DLD1 (cell line): Measurements from ENCODE around the gene GRIN3B.

ENCODE experiments used
- in situ Hi-C: cut with HindIII; loops from 2 replicates; pipeline ENCODE4 v1.10.0; 2017; ENCODE audit warnings: low sequenced_read_pairs

The GRIN3B gene

GRCh38 chr19:1040476-1041271, 40.5 kb downstream of the GRIN3B start:
- in situ Hi-C loops: no loop called here

- in situ Hi-C loops: no loop called here
Measured at GRCh38 chr19:1041272-1041834, 41.1 kb downstream of the GRIN3B start.

DNA sequence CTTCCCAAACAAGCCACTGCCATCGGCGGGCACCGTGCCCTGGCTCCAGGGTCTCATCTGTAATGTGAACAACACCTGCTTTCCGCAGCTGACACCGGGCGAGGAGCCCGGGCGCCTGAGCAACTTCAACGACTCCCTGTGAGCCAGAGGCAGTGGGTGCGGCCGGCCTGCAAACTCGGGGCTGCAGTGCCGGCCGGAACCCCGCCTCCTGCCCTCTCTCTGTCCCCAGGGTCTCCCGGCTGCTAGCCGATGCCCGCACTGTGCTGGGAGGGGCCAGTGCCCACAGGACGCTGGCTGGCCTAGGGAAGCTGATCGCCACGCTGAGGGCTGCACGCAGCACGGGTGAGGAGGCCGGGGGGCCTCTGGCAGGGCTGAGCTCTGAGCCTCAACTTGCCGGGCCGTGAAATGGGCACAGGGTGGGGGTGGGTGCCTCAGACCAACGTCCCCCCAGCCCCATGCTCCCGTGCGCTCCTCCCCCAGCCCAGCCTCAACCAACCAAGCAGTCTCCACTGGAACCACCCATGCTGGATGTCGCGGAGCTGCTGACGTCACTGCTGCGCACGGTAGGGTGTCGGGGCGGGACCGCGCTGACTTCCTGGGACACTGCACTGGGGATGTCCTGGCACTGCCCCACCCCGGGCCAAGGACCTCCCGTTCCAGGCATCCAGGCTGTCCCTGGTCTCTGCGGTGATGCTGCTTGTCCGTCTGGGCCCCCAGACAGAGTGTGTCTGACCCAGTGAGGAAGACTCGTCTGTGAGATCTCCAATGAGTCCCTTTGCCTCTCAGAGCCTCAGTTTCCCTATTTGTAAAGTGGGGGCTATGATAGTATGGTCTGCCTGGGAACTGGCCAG, 41.8 kb downstream of the GRIN3B start:
- in situ Hi-C loops: no loop called here

DNA sequence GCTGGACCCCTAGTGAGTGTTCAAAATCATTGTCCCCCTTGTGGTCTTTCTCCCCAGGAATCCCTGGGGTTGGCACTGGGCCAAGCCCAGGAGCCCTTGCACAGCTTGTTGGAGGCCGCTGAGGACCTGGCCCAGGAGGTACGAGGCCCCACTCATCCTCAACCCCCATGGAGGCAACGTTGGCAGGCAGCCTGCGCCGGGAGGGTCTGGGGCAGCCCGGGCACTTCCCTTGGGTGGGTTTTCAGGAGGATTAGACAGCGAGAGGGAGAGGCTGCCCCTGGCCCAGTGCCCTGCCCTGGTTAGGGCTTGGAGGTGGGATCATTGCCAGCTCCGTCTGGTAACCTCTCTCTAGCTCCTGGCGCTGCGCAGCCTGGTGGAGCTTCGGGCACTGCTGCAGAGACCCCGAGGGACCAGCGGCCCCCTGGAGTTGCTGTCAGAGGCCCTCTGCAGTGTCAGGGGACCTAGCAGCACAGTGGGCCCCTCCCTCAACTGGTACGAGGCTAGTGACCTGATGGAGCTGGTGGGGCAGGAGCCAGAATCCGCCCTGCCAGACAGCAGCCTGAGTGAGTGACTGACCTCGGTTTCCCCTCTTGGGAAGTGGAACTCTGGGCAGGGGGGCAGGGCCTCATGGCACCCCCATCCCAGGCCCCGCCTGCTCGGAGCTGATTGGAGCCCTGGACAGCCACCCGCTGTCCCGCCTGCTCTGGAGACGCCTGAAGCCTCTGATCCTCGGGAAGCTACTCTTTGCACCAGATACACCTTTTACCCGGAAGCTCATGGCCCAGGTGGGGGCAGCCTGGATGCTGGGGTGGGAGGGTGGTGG, 42.7 kb downstream of the GRIN3B start:
- in situ Hi-C loops: no loop called here

DNA sequence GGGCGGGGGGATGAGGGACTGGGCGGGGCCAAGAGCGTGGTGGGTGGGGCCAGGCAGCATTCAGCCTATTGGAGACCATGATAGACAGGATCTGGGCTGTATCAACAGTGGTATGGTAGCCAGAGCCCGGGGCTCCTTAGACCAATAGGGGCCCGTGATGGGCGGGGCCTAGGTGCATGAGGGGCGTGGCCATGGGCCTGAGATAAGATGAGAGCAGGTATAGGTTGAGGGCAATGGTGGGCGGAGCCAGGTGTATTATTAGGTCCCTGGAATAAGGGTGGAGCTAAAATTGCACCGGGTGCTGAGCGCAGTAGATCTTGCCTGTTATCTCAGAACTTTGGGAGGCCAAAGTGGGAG, 45.0 kb downstream of the GRIN3B start:
- in situ Hi-C loops: no loop called here

DNA sequence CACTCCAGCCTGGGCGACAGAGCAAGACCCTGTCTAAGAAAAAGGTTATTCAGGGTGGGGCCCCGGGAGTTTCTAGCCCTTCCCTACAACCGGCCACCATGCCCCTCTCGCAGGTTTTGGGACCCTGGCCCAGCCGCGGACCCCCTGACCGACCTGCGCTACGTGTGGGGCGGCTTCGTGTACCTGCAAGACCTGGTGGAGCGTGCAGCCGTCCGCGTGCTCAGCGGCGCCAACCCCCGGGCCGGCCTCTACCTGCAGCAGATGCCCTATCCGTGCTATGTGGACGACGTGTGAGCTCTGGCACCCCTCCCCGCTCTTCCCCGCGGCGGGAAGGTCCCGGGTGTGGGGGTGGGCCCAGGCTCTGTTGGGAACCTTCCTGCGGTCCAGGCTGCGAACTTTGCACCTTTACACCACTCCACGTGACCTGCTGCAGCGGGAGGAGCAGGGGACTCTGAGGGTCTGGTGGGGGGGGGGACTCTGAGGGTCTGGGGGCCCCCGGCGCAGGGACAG, 46.0 kb downstream of the GRIN3B start:
- in situ Hi-C loops: no loop called here

DNA sequence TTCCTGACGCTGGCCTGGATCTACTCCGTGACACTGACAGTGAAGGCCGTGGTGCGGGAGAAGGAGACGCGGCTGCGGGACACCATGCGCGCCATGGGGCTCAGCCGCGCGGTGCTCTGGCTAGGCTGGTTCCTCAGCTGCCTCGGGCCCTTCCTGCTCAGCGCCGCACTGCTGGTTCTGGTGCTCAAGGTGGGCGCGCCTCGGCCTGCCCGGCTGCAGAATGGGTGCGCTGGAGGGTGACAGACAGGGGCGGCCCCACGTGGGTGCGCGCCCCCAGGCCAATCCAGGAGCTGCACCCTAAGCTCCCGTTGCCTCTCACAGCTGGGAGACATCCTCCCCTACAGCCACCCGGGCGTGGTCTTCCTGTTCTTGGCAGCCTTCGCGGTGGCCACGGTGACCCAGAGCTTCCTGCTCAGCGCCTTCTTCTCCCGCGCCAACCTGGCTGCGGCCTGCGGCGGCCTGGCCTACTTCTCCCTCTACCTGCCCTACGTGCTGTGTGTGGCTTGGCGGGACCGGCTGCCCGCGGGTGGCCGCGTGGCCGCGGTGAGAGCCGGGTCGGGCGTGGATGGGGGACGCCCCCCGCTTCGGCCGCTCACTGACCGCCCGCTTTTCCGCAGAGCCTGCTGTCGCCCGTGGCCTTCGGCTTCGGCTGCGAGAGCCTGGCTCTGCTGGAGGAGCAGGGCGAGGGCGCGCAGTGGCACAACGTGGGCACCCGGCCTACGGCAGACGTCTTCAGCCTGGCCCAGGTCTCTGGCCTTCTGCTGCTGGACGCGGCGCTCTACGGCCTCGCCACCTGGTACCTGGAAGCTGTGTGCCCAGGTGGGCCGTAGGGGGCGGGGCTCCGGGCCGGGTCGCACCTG, 46.8 kb downstream of the GRIN3B start:
- in situ Hi-C loops: no loop called here

DNA sequence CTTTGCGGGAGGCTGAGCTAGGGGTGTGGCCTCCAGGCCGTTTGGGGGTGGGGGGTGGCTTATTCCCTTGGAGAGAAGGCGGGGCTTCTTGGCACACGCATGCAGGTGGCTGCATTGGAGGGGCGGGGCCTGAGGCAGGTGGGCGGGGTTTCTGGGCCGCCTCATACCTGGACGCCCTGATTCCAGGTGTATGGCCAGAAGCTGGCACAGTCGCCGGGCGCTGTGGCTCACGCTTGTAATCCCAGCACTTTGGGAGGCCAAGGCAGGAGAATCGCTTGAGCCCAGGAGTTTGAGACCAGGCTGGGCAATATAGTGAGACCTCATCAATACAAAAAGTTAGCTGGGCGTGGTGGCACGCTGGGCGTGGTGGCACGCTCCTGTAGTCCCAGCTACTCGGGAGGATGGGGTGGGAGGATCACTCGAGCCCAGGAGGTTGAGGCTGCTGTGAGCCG, 47.5 kb downstream of the GRIN3B start:
- in situ Hi-C loops: no loop called here

DNA sequence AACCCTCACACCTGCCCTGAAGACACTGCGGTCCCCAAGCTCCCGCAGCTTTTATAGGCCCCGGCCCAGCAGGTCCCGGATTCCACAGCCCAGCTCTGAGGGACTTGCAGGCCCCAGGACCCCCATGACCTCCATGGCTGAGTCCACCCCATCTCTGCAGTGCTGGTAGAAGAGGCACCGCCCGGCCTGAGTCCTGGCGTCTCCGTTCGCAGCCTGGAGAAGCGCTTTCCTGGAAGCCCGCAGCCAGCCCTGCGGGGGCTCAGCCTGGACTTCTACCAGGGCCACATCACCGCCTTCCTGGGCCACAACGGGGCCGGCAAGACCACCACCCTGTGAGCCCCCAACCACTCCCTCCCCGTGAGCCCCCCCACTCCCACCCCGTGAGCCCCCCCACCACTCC, 48.9 kb downstream of the GRIN3B start:
- in situ Hi-C loops: no loop called here

DNA sequence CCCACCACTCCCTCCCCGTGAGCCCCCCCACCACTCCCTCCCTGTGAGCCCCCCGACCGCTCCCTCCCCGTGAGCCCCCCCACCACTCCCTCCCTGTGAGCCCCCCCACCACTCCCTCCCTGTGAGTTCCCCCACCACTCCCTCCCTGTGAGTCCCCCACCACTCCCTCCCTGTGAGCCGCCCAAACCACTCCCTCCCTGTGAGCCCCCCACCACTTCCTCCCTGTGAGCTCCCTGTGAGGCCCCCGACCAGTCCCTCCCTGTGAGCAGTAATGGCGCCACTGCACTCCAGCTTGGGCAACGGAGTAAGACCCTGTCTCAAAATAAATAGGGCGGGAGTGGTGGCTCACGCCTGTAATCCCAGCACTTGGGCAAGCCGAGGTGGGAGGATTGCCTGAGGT, 49.6 kb downstream of the GRIN3B start:
- in situ Hi-C loops: no loop called here

GRCh38 chr19:1050989-1051788, 51.0 kb downstream of the GRIN3B start:
- in situ Hi-C loops: no loop called here

GRCh38 chr19:1051791-1052190, 51.6 kb downstream of the GRIN3B start:
- in situ Hi-C loops: no loop called here

- in situ Hi-C loops: no loop called here
Measured at GRCh38 chr19:1052349-1052975, 52.2 kb downstream of the GRIN3B start.

DNA sequence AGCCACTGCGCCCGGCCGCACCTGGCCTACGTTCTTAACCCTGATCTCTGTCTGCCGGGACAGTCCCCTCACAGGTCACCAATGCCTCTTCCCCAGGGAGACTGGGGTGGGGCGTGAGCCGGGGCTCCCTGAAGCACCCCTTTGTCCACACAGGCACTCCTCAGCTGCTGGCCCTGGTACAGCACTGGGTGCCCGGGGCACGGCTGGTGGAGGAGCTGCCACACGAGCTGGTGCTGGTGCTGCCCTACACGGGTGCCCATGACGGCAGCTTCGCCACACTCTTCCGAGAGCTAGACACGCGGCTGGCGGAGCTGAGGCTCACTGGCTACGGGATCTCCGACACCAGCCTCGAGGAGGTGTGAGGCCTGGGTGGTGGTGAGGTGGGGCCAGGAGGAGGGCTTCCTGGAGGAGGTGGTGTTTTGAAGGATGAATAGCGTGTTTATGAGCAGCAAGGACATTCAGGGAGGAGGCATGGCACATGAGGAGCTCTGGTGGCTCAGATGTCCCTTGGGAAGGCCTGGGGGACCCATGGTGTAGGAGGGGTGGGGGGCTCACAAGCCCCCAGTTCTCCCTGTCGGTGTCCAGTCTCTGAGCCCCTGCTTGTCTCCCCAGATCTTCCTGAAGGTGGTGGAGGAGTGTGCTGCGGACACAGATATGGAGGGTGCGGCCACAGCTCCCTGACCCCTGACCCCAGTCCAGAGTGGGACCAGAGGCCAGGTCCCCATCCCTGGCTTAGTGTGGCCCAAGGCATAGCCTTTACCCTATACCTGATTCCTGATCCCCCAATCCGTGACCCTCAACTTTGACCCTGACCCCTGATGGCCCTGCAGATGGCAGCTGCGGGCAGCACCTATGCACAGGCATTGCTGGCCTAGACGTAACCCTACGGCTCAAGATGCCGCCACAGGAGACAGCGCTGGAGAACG, 53.2 kb downstream of the GRIN3B start:
- in situ Hi-C loops: no loop called here

DNA sequence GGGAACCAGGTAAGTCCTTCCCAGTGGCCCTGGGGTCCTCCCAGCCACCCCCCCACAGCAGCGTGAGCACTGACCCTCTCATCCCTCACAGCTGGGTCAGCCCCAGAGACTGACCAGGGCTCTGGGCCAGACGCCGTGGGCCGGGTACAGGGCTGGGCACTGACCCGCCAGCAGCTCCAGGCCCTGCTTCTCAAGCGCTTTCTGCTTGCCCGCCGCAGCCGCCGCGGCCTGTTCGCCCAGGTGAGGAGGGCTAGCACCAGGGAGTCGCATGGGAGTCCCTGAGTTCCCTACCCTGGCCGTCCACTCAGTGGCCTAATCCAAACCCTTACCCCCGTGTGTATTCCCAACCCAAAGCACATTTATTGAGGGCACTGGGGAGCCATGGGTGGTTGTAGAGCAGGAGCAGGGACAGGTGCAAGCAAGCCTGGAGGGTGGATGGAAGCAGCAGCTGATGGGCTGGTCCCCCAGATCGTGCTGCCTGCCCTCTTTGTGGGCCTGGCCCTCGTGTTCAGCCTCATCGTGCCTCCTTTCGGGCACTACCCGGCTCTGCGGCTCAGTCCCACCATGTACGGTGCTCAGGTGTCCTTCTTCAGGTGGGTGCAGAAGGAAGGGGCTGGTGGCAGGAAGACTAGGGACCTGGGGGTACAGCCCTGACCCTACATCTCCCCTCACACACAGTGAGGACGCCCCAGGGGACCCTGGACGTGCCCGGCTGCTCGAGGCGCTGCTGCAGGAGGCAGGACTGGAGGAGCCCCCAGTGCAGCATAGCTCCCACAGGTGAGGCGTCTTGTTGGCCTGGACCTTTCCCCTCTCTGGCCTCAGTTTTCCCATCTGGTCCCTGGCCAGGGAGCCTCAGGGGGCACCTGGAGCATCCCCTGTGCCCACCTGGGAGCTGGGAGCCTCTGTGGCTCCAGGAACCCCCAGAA, 54.1 kb downstream of the GRIN3B start:
- in situ Hi-C loops: no loop called here

DNA sequence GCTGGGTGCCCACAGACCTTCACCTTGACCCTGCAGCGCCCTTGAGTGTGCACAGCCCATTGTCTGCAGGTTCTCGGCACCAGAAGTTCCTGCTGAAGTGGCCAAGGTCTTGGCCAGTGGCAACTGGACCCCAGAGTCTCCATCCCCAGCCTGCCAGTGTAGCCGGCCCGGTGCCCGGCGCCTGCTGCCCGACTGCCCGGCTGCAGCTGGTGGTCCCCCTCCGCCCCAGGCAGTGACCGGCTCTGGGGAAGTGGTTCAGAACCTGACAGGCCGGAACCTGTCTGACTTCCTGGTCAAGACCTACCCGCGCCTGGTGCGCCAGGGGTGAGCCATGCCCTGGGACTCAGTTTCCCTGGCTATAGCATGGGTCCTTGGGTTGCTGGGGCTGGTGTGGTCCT, 54.8 kb downstream of the GRIN3B start:
- in situ Hi-C loops: no loop called here
